Measurements from ENCODE around the gene RFX8. TPM values are rescaled to one million over a fixed set of nuclear protein-coding genes. Genes with fewer than 3 reads are reported as not detected.
A peak's percentile ranks its signal among the peaks of the same experiment; 100 is the strongest.

The RFX8 gene
- total and polyA plus RNA-seq, 2 of the 8 experiments (the other 6 are each of a cell fraction or from before 2014, with no cell fraction given) = 0.60 to 0.97 TPM

DNA sequence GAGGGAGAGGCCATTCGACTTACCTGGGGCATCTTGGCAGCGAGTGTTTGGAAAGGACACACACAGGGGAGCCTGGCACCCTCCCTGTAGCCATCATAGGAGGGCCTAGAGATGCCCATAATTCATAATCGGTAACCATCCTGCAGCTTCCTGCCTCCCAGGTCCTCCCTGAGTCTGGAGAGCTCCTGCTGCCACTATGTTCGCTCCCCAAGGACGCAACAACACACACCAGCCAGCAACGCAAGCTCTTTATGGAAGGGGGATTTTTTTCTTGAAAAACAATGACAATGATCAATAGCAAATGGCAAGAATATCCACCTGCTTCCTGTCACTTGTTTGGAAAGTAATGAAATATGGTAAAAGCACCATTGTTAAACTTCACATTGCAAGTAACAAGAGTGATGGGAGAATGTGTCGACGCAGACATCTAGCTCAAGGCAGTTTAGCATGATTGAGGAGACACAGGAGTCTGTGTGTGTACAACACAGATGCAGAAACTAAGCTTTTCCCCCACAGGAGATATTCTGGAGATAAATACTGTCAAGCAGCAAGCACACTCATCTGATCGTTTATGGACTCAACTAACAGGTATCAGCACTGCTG, 62.7 kb downstream of the RFX8 start:
- ChIA-PET CTCF (ENCODE audit: partially characterized antibody) (interaction anchor here (0.5 to 2.3 kb wide), 4 partner anchors 9 to 819 kb away, joined by 3 to 6 read pairs (median 3); no protein-coding TSS in a partner anchor), POLR2A (ENCODE audit: partially characterized antibody) (no interaction called here)
- no peak overlapping the region for H3K14ac ChIP-seq (ENCODE audit: insufficient read length)
- no peak overlapping the region for H2AFZ ChIP-seq (ENCODE audit: low read length)
- no peak overlapping the region for H3K18ac ChIP-seq (ENCODE audit: extremely low read depth, low read length)
- H4K5ac ChIP-seq (ENCODE audit: insufficient read length, low read depth, low read length) = no peak overlapping the region
- H2BK120ac ChIP-seq (replicated peaks; ENCODE audit: low read depth, low read length) = no peak overlapping the region
- peaks cover 0 to 3% (median under 1%) of the 10 kb centered on the region in 4 experiments; a peak in 3 of 7 replicates for H3K4me1 ChIP-seq (replicated peaks in 1 of 4; ENCODE audit: control insufficient read depth in 3 of 4, insufficient read depth in 4 of 4, low read length in 3 of 4)
- 90% methylated on average over 9 of the region's 9 CpGs; no CpG with 5 or more reads in 1 of the 2 experiments for WGBS, 2 experiments (ENCODE audit: extremely low coverage in 1 of 2, insufficient coverage in 1 of 2, insufficient read length in 1 of 2, insufficient replicate concordance in 2 of 2, low coverage in 1 of 2, low lambda C conversion rate in 2 of 2, missing lambda C conversion rate in 1 of 2)
- no peak overlapping the region for H3K27ac ChIP-seq (ENCODE audit: low read depth, low read length)
- no peak overlapping the region for H3K4me3 ChIP-seq (ENCODE audit: extremely low read depth in 1 of 4, insufficient read depth in 2 of 4, low read depth in 3 of 4, low read length in 4 of 4)
- H3K9me3 ChIP-seq (ENCODE audit: insufficient read depth in 2 of 2, low read depth in 1 of 2, low read length in 1 of 2) = peaks cover 0 to 6% of the 10 kb centered on the region in 2 experiments; a peak in 1 of 4 replicates
- H2AK5ac ChIP-seq (ENCODE audit: low read depth, low read length) = no peak overlapping the region
- H3K27me3 ChIP-seq (replicated peaks in 1 of 4; ENCODE audit: control insufficient read depth in 3 of 4, extremely low read depth in 1 of 4, insufficient read depth in 3 of 4, low read length in 3 of 4) = no peaks in the 10 kb centered on the region
- no peak overlapping the region for H3K4ac ChIP-seq (replicated peaks; ENCODE audit: insufficient read length, low read depth, low read length)
- no peak overlapping the region for H2BK12ac ChIP-seq (ENCODE audit: low read depth, low read length)
- H4K20me1 ChIP-seq (replicated peaks in 1 of 2; ENCODE audit: control insufficient read depth in 1 of 2, insufficient read depth in 2 of 2, low read length in 2 of 2) = peaks cover 0 to 2% of the 10 kb centered on the region in 2 experiments
- no peak overlapping the region for H2BK5ac ChIP-seq (ENCODE audit: low read depth, low read length)
- no peak overlapping the region for H3K56ac ChIP-seq (replicated peaks; ENCODE audit: insufficient read length, low read depth, low read length)
- FAIRE-seq = no peak
- H3K79me1 ChIP-seq (ENCODE audit: low read depth, low read length) = no peaks in the 10 kb centered on the region
- DNase-seq (ENCODE audit: low read depth in 1 of 2, low spot score in 2 of 2) = no peak
- TF ChIP-seq RXRA (IDR thresholded peaks at IDR 0.05; ENCODE audit: insufficient read depth, low read depth, low read length) (no peak), EP300 (IDR thresholded peaks at IDR 0.05; ENCODE audit: borderline replicate concordance in 1 of 2, low read depth in 2 of 2, low read length in 2 of 2) (no peak), EZH2 (IDR thresholded peaks at IDR 0.05; ENCODE audit: low read depth, low read length, severe bottlenecking) (no peak)
- TF ChIP-seq, protein P1, sequence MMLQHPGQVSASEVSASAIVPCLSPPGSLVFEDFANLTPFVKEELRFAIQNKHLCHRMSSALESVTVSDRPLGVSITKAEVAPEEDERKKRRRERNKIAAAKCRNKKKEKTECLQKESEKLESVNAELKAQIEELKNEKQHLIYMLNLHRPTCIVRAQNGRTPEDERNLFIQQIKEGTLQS (IDR thresholded peaks at IDR 0.05; ENCODE audit: insufficient read depth, low read depth, low read length) = no peak
- H3K23ac ChIP-seq (ENCODE audit: insufficient read length) = no peak overlapping the region
- no peaks in the 10 kb centered on the region for H3K36me3 ChIP-seq (ENCODE audit: control insufficient read depth in 2 of 4, insufficient read depth in 4 of 4, low read length in 3 of 4)
- H3K23me2 ChIP-seq (ENCODE audit: low read depth, low read length) = peaks cover 3% of the 10 kb centered on the region; the same call in 1 of the 2 replicates
- no peak overlapping the region for H4K91ac ChIP-seq (replicated peaks; ENCODE audit: insufficient read length, low read length)
- no peak overlapping the region for H2BK20ac ChIP-seq (ENCODE audit: low read length)
- no peak overlapping the region for H3K4me2 ChIP-seq (ENCODE audit: insufficient read depth in 1 of 2, low read depth in 2 of 2, low read length in 2 of 2)
- no peak overlapping the region for H2BK15ac ChIP-seq (ENCODE audit: low read length)
- no peak overlapping the region for H3K9ac ChIP-seq (replicated peaks in 1 of 4; ENCODE audit: extremely low read depth in 1 of 4, low read depth in 3 of 4, low read length in 3 of 4)
- peak overlapping the region; percentile 4; the same call in 1 of the 2 replicates for H4K8ac ChIP-seq (ENCODE audit: extremely low read depth, insufficient read depth, low read length)
- no peaks in the 10 kb centered on the region for H3K79me2 ChIP-seq (ENCODE audit: control insufficient read depth in 1 of 2, insufficient read depth in 2 of 2, low read length in 2 of 2)

Measured in H1 (cell line).